SIG-M5 (cell line): ENCODE data around the gene KHDRBS1.
"Not testable (repeated sequence)": the region's sequence is repeated elsewhere in the genome, so short reads cannot be mapped to it uniquely, and the experiment has no call there.

Experiments used
- DNase-seq: peaks from one replicate; lab custom pipeline; 2025; lab: John Stamatoyannopoulos, UW

Gene KHDRBS1

DNA sequence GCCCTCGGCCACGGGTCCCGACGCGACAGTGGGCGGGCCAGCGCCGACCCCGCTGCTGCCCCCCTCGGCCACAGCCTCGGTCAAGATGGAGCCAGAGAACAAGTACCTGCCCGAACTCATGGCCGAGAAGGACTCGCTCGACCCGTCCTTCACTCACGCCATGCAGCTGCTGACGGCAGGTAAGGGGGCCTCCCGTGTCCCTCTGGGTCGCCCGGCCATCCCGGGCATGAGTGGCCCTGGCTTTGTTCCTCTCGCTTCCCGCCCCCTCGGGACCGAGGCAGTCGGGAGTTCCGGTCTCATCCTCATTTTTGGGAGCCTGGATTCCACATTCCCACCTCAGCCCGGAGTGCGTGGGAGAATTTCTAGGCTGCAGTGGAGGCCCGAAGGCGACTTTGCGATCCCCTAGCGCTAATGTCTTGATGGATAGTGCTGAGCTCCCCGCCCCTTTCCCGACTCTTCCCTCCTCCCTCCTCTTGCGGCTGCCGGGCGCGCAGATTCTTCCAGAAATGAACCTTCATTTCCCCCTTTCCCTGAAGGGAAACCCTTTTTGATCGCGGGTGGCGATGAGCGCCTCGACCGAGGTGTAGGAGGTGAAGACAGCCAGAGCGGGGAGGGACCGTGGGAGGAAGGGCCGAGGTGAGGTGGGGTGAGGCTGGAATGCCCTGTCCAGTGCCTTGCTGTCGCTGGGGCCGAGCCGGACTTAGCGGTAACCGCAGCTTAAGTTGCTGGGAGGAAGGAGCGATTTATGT, 705 bp downstream of the KHDRBS1 start:
- no peak for DNase-seq

DNA sequence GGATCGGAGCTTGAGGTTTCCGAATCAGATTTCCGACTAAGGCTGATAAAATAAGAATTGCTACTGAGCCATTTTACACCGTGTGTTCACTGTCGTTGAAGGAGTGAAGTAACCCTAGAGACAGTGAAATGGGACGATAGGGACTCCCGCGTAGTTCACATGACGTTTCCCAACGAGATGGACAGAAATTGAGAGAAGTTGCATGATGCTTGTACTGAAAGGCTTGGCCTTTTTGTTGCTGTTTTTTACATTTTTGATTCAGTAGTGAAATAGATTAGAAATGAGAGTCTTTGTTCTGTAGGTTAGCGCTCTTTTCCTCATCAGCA, 1.2 kb downstream of the KHDRBS1 start:
- no peak for DNase-seq

DNA sequence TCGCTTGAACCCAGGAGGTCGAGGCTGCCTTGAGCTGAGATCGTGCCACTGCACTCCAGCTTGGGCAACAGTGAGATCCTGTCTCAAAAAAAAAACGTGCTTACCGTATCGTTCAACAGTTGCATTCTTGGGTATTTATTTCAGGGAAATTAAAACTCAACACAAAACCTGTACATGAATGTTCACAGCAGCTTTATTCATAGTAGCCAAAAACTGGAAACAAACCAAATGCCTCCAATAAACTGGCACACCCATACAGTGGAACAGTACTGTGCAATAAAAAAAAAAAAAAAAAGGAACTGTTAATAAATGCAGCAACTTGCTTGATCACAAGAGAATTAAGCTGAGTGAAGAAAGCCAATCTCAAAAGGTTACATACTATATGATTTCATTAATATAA, 6.7 kb downstream of the KHDRBS1 start:
- no peak for DNase-seq

DNA sequence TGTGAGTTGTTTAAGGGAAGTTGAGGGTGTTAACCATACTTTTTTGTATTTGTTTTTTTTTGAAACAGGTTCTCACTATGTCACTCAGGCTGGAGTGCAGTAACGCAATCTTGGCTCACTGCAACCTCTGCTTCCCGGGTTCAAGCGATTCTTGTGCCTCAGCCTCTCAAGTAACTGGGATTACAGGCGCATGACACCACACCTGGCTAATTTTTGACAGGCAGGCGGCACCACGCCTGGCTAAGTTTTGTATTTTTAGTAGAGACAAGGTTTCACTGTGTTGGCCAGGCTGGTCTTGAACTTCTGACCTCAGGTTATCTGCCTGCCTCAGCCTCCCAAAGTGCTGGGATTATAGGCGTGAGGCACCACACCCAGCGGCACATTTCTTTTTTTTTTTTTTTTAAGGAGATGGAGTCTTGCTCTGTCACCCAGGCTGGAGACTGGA, 7.9 kb downstream of the KHDRBS1 start:
- DNase-seq: not testable (repeated sequence)

DNA sequence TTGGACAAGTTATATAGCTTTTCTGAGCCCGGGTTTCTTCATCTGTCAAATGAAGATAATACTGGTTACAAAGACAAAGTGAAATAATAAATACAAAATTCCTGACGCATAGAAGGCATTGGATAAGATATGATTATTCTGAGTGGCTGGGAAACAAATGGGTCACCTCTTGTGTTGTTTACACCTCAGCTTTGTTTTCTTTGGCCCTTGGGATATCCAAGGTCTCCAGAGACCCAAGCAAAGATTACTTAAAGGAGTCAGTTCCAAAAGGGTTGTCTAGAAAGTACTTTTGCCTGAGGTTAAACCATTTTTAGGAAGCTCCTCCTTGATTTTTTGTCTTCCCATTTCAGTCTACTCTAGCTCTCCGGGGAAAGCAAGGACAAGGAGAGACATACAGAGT, 9.7 kb downstream of the KHDRBS1 start:
- no peak for DNase-seq

DNA sequence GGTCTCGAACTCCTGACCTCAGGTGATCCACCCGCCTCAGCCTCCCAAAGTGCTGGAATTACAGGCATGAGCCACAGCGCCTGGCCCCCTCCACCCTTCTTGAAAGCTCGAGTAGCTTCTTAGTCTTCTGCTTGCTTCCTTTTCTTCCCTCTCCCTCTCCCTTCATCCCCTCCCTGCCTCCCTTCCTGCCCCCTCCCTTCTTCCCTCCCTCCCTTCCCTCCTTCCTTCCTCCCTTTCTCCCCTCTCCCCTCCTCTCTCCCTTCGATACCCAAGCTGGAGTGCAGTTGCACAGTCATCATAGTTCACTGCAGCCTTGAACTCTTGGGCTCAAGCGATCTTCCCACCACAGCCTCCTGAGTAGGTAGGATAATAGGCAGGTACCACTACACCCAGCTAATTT, 11.8 kb downstream of the KHDRBS1 start:
- no peak for DNase-seq

DNA sequence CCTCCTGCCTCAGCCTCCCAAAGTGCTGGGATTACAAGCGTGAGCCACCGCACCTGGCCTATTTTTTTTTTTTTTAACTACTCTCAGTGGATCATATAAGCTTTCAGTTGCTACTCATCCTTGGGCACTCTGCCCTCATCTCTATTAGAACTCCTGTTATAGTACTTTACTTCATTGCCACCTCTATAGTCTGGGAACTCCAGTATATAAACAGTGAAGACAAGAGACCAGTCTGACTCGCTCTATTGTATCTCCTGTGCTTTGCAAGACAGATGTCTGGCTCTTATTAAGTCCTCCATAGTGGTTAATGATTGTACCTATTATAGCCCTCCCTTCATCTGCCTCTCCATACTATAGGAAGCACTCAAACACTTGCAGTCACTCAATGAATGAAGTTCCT, 15.1 kb downstream of the KHDRBS1 start:
- DNase-seq: no peak

DNA sequence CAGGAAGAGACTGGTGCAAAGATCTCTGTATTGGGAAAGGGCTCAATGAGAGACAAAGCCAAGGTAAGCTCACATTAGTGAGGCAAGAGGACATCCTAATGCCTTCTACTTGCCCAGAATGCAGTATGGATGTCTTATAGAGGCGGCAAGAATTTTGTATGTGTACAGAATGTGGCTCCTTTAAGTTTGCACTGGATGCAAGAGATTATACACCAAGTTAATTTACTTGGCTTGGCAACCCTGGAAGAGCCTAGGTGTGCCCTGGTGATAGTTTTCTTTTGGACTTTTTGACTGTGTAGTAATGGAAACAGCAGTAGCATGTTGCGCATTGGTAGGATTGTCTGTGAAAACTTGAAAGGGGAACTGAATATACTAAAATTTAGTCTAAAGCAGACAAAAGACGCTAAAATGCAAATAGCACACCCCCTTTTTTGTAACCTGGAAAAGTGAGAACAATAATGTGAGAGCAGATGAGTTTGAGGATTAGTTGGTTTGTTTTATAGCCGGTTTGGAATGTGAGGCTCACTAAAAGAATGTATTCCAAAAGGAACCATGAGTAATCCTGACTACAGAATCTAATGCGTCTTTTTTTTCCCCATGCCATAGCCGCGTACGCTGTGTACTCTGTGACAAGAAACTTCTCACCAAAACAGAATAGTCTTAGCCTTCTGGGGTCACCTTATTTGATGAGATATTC, 18.1 kb downstream of the KHDRBS1 start:
- DNase-seq: no peak

DNA sequence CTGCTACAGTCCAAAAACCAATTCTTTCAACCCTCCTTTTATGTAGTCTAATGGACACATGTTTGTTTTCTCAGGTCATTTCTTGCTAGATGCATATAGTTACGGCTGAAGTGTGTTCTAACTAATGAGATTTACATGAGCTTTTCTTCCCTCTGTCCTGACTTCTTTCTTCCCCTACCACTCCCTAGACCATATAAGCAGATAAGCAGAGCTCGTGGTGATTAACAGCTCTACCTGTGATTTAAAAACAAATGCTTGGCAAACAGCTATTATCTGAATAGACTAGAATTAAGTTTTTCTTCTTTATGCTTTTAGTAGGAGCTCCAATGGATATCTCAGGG, 18.6 kb downstream of the KHDRBS1 start:
- no peak for DNase-seq

DNA sequence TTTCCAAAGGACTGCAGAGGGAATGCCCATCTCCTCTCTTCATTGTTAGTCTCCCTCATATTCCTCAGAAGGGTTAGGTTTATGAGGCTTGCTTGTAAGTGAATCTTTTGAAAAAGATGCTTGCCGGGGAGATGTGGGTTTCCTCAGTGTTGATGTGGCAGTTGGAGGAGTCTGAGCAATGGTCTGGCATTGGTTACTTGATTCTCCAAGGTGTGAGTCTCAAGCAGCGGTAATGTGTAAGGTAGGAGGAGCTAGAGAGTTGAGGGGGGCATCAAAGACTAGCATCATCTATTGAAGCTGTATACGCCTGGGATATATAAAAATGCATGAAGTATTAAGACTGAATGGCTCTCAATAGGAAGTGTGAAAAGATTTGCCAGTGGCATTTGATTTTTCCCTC, 21.5 kb downstream of the KHDRBS1 start:
- DNase-seq: no peak

DNA sequence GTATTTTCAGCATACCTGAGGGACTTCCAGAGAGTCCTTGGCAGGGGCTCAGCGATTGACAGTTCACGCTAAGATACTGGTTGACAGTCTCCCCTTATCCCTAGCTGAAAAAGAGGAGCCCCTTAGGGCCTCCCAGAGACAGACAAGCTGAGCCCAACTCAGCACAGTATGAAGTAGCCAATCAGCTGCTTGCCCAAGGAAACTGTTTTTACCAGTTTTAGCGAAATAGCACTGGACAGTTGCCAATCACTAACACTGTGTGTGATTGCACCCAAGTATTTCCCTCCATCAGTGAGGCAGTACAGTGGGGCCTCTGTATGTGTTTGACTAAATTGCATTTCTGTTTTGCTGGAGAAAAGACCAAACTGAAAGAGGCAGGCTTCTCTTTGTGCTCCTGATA, 27.0 kb downstream of the KHDRBS1 start:
- no peak for DNase-seq

DNA sequence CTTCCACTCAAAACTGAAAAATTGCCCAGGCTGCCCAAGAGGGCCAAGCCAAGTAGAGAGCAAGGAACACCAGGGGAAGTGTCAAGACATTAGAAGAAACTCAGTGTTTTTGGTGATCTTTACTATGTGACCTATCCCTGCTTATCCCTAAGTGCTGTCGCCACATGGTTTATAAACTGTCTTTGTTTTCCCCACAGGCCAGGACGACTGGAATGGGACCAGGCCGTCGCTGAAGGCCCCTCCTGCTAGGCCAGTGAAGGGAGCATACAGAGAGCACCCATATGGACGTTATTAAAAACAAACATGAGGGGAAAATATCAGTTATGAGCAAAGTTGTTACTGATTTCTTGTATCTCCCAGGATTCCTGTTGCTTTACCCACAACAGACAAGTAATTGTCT, 28.7 kb downstream of the KHDRBS1 start:
- no peak for DNase-seq

DNA sequence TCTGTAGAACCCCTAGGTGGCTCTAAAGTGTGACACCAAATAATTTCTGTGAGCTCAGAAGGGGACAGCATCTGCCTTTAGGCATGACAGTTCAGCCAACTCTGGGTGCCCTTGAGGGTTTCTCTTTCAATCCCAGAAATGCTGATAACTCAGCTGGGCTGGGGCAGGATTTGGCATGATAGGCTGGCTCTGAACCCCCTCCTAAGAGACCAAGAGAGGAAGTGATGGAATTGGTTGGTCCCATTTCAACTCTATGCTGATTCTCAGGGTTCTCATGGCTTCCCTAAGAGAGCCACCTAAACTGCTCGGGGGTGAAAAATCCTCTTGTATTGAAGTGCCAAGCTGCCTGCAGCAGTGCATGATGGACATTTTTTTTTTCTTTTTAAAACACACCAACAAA, 30.6 kb downstream of the KHDRBS1 start:
- no peak for DNase-seq

DNA sequence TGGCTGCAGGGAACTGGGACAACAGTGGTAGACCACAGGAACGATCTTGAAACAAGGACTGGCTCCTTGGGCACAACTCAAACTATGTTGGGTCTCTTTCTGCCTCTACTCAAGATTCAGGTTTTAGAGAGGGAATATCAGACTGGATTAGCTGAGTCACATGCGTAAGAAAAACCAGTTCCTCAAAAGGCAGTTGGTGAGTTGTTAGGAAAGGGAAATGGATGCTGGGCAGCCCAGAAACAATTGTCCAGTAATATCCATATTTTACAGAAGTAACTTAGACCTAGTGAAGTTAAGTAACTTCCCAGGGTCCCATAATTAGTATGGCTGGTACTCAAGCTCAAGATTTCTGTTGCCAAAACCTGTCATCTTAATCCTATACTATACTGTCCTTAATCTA, 32.1 kb downstream of the KHDRBS1 start:
- DNase-seq: no peak

DNA sequence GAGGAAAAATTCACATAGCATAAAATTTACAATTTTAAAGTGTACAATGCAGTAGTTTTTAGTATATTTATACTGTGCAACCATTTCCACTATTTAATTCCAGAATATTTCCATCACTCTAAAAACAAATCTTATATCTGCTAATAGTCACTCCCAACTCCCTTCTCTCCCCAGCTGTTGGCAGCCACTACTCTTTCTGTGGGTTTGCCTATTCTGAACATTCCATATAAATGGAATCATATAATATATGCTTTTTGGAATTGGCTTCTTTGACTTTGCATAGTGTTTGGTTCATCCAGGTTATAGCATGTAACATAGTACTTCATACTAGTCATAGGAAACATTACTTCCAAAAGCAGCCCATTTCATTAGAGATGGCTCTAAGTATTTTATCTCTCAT, 34.0 kb downstream of the KHDRBS1 start:
- no peak for DNase-seq

DNA sequence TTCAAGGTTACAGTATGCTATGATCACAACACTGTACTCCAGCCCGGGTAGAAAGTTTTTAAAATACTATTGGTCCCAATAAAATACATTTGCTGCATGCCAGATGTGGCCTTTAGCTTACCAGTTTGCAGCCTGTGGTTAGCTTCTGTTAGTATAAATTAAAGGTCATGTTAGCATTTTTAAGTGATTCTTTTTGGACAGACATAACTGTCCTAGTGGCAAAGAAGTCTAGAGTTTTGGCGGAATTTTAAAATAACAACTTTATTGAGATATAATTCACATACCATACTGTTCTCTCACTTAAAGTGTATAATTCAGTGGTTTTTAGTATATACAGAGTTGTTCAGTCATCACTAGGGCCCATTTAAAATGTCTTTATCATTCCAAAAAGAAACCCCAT, 34.8 kb downstream of the KHDRBS1 start:
- no peak for DNase-seq

DNA sequence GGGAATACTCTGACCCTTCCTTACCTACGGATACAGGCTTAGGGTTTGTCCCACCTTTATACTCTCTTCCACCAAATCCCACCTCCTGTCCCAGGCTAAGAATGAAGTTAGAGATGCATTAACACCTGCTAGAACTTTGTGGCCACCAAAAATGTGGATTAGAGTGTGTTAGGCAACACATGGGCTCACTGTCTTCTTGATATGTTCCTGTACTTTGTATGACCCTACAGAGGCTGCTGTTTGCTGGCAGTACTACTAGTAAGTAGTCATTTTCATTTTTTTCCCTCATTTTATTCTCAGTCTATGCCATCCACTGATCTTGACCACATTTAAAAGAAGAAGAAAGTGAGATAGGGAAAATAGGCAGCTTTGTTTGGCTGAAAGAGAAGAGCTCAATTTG, 38.0 kb downstream of the KHDRBS1 start:
- no peak for DNase-seq

DNA sequence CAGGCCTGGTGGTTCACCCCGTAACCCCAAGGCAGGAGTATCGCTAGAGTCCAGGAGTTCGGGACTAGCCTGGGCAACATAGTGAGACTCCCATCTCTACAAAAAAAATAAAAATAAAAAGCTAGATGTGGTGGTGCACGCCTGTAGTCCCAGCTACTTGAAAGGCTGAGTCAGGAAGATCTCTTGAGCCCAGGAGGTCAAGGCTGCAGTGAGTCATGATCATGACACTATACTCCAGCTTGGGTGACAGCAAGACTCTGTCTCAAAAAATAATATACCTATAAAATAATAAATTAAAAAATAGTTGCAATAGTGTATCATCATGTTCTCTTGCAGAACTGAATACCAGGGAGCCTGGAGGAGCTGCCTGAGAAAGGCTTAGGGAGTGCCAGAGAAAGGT, 39.2 kb downstream of the KHDRBS1 start:
- no peak for DNase-seq

DNA sequence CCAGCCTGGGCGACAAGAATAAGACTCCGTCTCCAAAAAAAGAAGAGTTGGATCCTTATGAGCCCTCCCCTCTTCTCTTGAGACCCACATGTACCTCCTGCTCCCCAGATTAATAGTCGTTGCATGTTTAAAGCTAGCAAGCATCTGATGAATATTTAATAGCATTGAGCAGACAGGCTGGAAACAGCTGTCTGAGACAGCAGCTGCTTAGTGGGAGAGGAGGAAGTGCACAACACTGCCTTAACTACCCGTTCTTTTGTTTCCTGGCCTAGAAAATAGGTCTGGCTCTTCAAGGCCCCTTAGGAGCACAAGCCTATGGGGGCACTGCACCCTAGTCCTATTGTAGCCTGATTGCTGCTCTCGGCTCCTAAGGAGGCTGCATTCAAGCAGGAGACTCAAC, 41.7 kb downstream of the KHDRBS1 start:
- no peak for DNase-seq

DNA sequence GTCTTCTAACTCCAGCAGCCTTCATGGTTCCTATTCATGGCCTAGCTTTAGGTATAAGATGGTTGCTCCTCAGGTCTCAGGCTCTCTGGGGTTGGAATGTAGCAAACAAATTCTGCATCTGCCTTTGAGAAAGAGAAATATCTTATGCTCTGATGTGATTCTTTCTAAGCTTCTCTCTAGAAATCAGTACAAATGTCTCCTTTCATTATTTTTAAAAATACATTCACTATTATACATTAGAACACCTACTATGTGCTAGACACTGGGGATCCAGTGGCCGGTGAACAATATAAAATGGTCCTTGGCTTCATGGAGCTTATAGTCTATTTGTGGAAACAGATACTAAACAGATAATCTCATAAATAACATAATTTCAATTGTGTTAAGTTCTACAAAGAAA, 42.9 kb downstream of the KHDRBS1 start:
- DNase-seq: no peak

DNA sequence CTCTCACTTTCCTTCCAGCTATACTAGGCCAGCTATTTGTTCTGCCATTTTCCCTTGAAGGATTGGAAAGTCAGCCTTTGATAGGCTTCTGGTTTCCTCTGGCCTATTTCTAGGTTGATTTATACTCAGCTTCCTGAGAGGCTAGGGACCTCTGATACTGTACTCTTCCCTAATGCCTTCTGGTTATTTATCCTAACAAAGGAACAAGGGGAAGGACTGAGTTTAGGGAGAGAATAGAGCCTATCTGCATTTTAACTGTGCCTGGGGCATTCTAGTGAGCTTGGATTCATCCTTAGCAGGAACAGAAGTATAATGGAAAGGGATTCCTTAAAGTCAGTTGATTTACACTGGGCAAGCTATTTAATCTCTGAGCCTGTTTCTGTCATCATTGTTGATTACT, 47.2 kb downstream of the KHDRBS1 start:
- DNase-seq: no peak

DNA sequence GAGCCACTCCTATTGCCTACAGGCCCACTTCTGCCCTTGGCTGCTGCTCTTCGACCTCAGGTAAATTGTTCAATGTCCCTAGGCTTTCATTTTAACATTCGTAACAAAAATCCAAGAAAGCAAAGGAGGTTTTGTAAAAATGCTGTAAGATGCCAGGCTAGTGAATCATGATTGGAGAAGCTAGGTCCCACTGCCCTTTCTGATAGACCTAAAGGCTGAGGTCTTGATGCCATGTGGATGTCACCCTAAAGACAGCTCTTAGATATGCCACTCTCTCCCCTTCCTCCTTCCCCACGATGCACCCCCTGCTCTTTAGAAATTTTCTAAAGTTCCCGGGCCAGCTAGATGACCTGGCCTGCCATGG, 49.2 kb downstream of the KHDRBS1 start:
- DNase-seq: no peak

DNA sequence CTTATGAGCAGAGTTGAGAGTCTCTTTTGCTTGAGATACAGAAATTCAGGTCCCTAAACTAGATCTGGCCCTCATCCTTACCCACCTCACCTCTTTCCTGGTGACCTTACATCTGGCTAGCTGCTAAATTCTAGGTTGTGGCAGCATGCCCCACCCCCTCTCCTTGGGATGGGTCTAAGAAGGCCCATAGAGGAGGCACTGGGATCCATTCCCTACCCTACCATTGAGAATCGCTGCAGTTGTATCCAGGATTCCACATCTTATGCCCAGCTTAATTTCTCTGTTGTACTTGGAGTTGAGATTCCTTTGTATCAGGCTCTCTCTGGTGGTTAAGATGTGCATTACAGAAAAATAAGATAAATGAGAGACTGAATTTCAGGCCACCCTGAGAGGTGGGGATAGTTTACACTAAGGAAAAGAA, 49.6 kb downstream of the KHDRBS1 start:
- no peak for DNase-seq
